H9 (cell line): ENCODE measurements around the gene PTPN13. TPM values are rescaled to one million over a fixed set of nuclear protein-coding genes. Genes with fewer than 3 reads are reported as not detected.
"Not testable (repeated sequence)": the region's sequence is repeated elsewhere in the genome, so short reads cannot be mapped to it uniquely, and the experiment has no call there.

Experiments used
- DNase-seq: peaks from one replicate; pipeline ENCODE4 v3.0.0-alpha.2; 2017
- H2AFZ ChIP-seq: one replicate; pipeline ENCODE4 v1.6.1; 2013; ENCODE audit warnings: mild to moderate bottlenecking, low read length, control low read depth, moderate library complexity
- H2AK5ac ChIP-seq: 2 replicates; pipeline ENCODE4 v1.6.1; 2013; ENCODE audit warnings: low read length, control low read depth, mixed read lengths; ENCODE audit not compliant: insufficient read length
- H2BK120ac ChIP-seq: one replicate; pipeline ENCODE4 v1.6.1; 2013; ENCODE audit warnings: low read depth, mild to moderate bottlenecking, low read length, control low read depth, inconsistent platforms; ENCODE audit not compliant: poor library complexity, severe bottlenecking
- H2BK12ac ChIP-seq: 2 replicates; pipeline ENCODE4 v1.6.1; 2013; ENCODE audit warnings: low read length, control low read depth, mixed read lengths, low read depth; ENCODE audit not compliant: insufficient read length
- H2BK15ac ChIP-seq: 2 replicates; pipeline ENCODE4 v1.6.1; 2013; ENCODE audit warnings: low read depth, low read length, control low read depth
- H2BK20ac ChIP-seq: one replicate; pipeline ENCODE4 v1.6.1; 2013; ENCODE audit warnings: low read depth, mild to moderate bottlenecking, low read length, control low read depth, inconsistent platforms; ENCODE audit not compliant: poor library complexity, severe bottlenecking
- H2BK5ac ChIP-seq: 2 replicates; pipeline ENCODE4 v1.6.1; 2013; ENCODE audit warnings: low read length, control low read depth, mixed read lengths; ENCODE audit not compliant: insufficient read length
- H3K14ac ChIP-seq: 2 replicates; pipeline ENCODE4 v1.6.1; 2013; ENCODE audit warnings: low read length, control low read depth; ENCODE audit not compliant: insufficient read depth
- H3K18ac ChIP-seq: 2 replicates; pipeline ENCODE4 v1.6.1; 2013; ENCODE audit warnings: low read depth, mild to moderate bottlenecking, mixed read lengths, low read length, control low read depth; ENCODE audit not compliant: insufficient read length
- H3K23ac ChIP-seq: 2 replicates; pipeline ENCODE4 v1.6.1; 2013; ENCODE audit warnings: low read length, control low read depth, mixed read lengths, low read depth; ENCODE audit not compliant: insufficient read length
- H3K23me2 ChIP-seq: 2 replicates; pipeline ENCODE4 v1.6.1; 2013; ENCODE audit warnings: low read depth, mild to moderate bottlenecking, mixed read lengths, low read length, control low read depth; ENCODE audit not compliant: insufficient read length, poor library complexity, severe bottlenecking
- H3K27ac ChIP-seq: 2 replicates; pipeline ENCODE4 v1.5.1; 2013; ENCODE audit warnings: low read length, control low read depth, mixed read lengths, low read depth; ENCODE audit not compliant: insufficient read length
- H3K27me3 ChIP-seq: 2 replicates; pipeline ENCODE4 v1.6.1; 2013; ENCODE audit warnings: low read length, control low read depth, inconsistent platforms; ENCODE audit not compliant: insufficient read depth
- H3K4ac ChIP-seq: 2 replicates; pipeline ENCODE4 v1.6.1; 2013; ENCODE audit warnings: low read depth, mild to moderate bottlenecking, control low read depth, inconsistent platforms, low read length, moderate library complexity
- H3K4me1 ChIP-seq: 2 replicates; pipeline ENCODE4 v1.6.1; 2013; ENCODE audit warnings: low read length, control low read depth, inconsistent platforms; ENCODE audit not compliant: insufficient read depth
- H3K4me2 ChIP-seq: 2 replicates; pipeline ENCODE4 v1.6.1; 2013; ENCODE audit warnings: low read length, control low read depth, mixed read lengths; ENCODE audit not compliant: insufficient read length, insufficient read depth
- H3K56ac ChIP-seq: 2 replicates; pipeline ENCODE4 v1.6.1; 2013; ENCODE audit warnings: low read depth, mild to moderate bottlenecking, mixed read lengths, low read length, control low read depth; ENCODE audit not compliant: insufficient read length
- H3K79me1 ChIP-seq: 2 replicates; pipeline ENCODE4 v1.6.1; 2013; ENCODE audit warnings: low read depth, mild to moderate bottlenecking, moderate library complexity, low read length, control low read depth, inconsistent platforms; ENCODE audit not compliant: insufficient read depth, poor library complexity, severe bottlenecking
- H3K79me2 ChIP-seq: 2 replicates; pipeline ENCODE4 v1.6.1; 2013; ENCODE audit warnings: low read length, control low read depth, inconsistent platforms; ENCODE audit not compliant: insufficient read depth
- H3K9ac ChIP-seq: 2 replicates; pipeline ENCODE4 v1.6.1; 2013; ENCODE audit warnings: low read length, control low read depth, mixed read lengths; ENCODE audit not compliant: insufficient read length; ENCODE audit errors: extremely low read depth
- H3K9me3 ChIP-seq: one replicate; pipeline ENCODE4 v1.6.1; 2013; ENCODE audit warnings: low read depth, low read length, inconsistent platforms; ENCODE audit not compliant: control insufficient read depth
- H3T11ph ChIP-seq: one replicate; pipeline ENCODE4 v1.6.1; 2013; ENCODE audit warnings: mild to moderate bottlenecking, low read length, control low read depth, inconsistent platforms
- H4K20me1 ChIP-seq: one replicate; pipeline ENCODE4 v1.6.1; 2013; ENCODE audit not compliant: control insufficient read depth, insufficient read length, insufficient read depth
- H4K5ac ChIP-seq: 2 replicates; pipeline ENCODE4 v1.6.1; 2013; ENCODE audit warnings: low read depth, mild to moderate bottlenecking, mixed read lengths, low read length, control low read depth; ENCODE audit not compliant: insufficient read length
- H4K8ac ChIP-seq: replicated peaks from 2 replicates; pipeline ENCODE4 v1.6.1; 2013; ENCODE audit warnings: low read length, control low read depth, mixed read lengths, low read depth; ENCODE audit not compliant: insufficient read length
- H4K91ac ChIP-seq: 2 replicates; pipeline ENCODE4 v1.6.1; 2013; ENCODE audit warnings: low read depth, mild to moderate bottlenecking, moderate library complexity, mixed read lengths, low read length, control low read depth; ENCODE audit not compliant: insufficient read length
- H3K27ac Mint-ChIP-seq, 3 experiments: 2 replicates in 2 of 3; 3 replicates in 1 of 3; pipeline ENCODE4 v1.8.0; 2020 to 2021; ENCODE audit warnings: mixed read lengths in 3 of 3, mild to moderate bottlenecking in 1 of 3, moderate library complexity in 1 of 3
- H3K27me3 Mint-ChIP-seq: 2 replicates; pipeline ENCODE4 v1.8.0; 2021; ENCODE audit warnings: low read depth, mild to moderate bottlenecking, moderate library complexity, mixed read lengths
- H3K36me3 Mint-ChIP-seq, 3 experiments: 2 replicates in 2 of 3; 3 replicates in 1 of 3; pipeline ENCODE4 v1.8.0; 2020 to 2021; ENCODE audit warnings: low read depth in 3 of 3, mixed read lengths in 3 of 3; ENCODE audit not compliant: insufficient read depth in 1 of 3
- H3K4me1 Mint-ChIP-seq, 2 experiments: 2 replicates each; pipeline ENCODE4 v1.8.0; 2020; ENCODE audit warnings: mixed read lengths in 2 of 2
- H3K4me3 Mint-ChIP-seq, 2 experiments: 2 replicates in 1 of 2; 3 replicates in 1 of 2; pipeline ENCODE4 v1.8.0; 2020 to 2021; ENCODE audit warnings: mild to moderate bottlenecking in 2 of 2, mixed read lengths in 2 of 2, moderate library complexity in 1 of 2
- H3K9me3 Mint-ChIP-seq, 2 experiments: 2 replicates in 1 of 2; 3 replicates in 1 of 2; pipeline ENCODE4 v1.8.0; 2020; ENCODE audit warnings: mild to moderate bottlenecking in 2 of 2, mixed read lengths in 2 of 2, moderate library complexity in 1 of 2
- CTCF ChIP-seq: fragments of 200-600 bp; sonication (generic); conservative IDR thresholded peaks from 3 replicates; pipeline ENCODE4 v1.8.0; 2021; ENCODE audit warnings: antibody characterized with exemption, mild to moderate bottlenecking
- WGBS: extraction: QIAGEN DNeasy Blood & Tissue Kit; methylation state at CpG from one replicate; pipeline ENCODE4 v1.1.7; 2013; ENCODE audit warnings: missing lambda C conversion rate, low lambda C conversion rate, mixed read lengths; ENCODE audit not compliant: insufficient read length; ENCODE audit errors: extremely low coverage; 5-methylcytosine and 5-hydroxymethylcytosine counted together
- total RNA-seq: library from RNA; stranded (reverse); gene quantifications from 2 replicates; pipeline ENCODE4 v1.2.1, GENCODE V29; 2021

PTPN13 gene
- total RNA-seq, 1 experiment from 2014 or later = 34.9 TPM

DNA sequence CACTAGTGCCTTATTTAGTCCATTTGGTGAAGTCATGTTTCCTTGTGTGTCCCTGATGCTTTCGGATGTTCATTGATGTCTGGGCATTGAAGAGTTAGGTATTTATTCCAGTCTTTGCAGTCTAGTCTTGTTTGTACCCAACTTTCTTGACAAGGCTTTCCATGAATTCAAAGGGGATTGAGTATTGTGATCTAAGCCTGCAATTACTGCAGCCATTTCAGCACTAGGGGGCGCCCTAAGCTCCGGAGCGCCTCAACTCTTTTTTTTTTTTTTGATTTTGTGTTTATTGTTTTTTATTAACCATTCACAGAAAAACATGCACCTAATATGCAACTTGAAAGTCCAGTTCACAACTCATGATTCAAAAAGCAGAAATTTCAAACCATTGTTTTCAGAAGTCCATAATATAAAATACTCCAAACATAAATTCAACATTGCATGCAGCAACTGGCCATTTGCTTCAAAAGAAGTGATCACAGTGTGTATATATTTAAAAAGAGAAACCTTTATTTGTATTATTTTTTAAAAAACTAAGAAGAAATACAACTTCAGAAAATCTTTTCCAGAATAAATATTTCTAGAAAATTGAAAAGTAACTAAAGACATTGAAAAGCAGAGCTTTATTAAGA lies 59.2 kb downstream of the PTPN13 start:
- Histone ChIP-seq H3K9ac (no peak overlapping the region), H2BK15ac (no peak overlapping the region), H3K4me1 (no peaks in the 10 kb centered on the region), H2BK20ac (no peak overlapping the region), H3K4ac (no peak overlapping the region), H3T11ph (no peak overlapping the region), H4K91ac (no peak overlapping the region), H4K8ac (no peak overlapping the region), H2AFZ (no peak overlapping the region), H3K23me2 (no peaks in the 10 kb centered on the region), H3K4me2 (no peak overlapping the region), H4K5ac (no peak overlapping the region), H3K23ac (no peak overlapping the region), H4K20me1 (no peaks in the 10 kb centered on the region), H2BK120ac (no peak overlapping the region), H2AK5ac (no peak overlapping the region), H3K14ac (no peak overlapping the region), H3K27ac (no peak overlapping the region), H2BK12ac (no peak overlapping the region), H3K9me3 (peaks cover 6% of the 10 kb centered on the region), H2BK5ac (no peak overlapping the region), H3K79me2 (no peaks in the 10 kb centered on the region), H3K56ac (no peak overlapping the region), H3K27me3 (no peaks in the 10 kb centered on the region), H3K79me1 (no peaks in the 10 kb centered on the region), H3K18ac (no peak overlapping the region)
- H3K9me3 Mint-ChIP-seq = peaks cover 83 to 87% of the 10 kb centered on the region in 2 experiments
- no peaks in the 10 kb centered on the region for H3K27me3 Mint-ChIP-seq
- no peak overlapping the region for H3K4me3 Mint-ChIP-seq
- no peak for DNase-seq
- WGBS = no CpG with 5 or more reads among the region's 4 CpGs
- H3K4me1 Mint-ChIP-seq = no peaks in the 10 kb centered on the region
- no peak overlapping the region for H3K27ac Mint-ChIP-seq
- peaks cover 82 to 96% (median 83%) of the 10 kb centered on the region in 3 experiments for H3K36me3 Mint-ChIP-seq
- peak; percentile 80 for TF ChIP-seq CTCF

DNA sequence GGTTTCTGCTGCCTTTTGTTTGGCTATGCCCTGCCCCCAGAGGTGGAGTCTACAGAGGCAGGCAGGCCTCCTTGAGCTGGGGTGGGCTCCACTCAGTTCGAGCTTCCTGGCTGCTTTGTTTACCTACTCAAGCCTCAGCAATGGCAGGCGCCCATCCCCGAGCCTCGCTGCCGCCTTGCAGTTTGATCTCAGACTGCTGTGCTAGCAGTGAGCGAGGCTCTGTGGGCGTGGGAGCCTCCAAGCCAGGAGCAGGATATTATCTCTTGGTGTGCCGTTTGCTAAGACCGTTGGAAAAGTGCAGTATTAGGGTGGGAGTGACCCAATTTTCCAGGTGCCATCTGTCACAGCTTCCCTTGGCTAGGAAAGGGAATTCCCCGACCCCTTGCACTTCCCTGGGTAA lies 62.7 kb downstream of the PTPN13 start:
- H3K27me3 Mint-ChIP-seq, H2BK120ac ChIP-seq, H3K27ac Mint-ChIP-seq: not testable (repeated sequence)

More for the DNA sequence above, 62.7 kb downstream of the PTPN13 start:
- H3K27ac ChIP-seq, H2BK5ac ChIP-seq, H4K91ac ChIP-seq, H3T11ph ChIP-seq, H3K23ac ChIP-seq, H3K9me3 ChIP-seq, H3K9ac ChIP-seq, H3K23me2 ChIP-seq, H2AK5ac ChIP-seq, H3K4me1 Mint-ChIP-seq, H3K79me2 ChIP-seq, H4K20me1 ChIP-seq, H3K79me1 ChIP-seq, H3K4me1 ChIP-seq, H3K4ac ChIP-seq, H4K8ac ChIP-seq, H3K56ac ChIP-seq, H3K4me2 ChIP-seq, H3K18ac ChIP-seq, H2AFZ ChIP-seq, H3K4me3 Mint-ChIP-seq, H3K14ac ChIP-seq, H3K27me3 ChIP-seq, H4K5ac ChIP-seq, DNase-seq, H2BK15ac ChIP-seq, H2BK12ac ChIP-seq, H2BK20ac ChIP-seq: not testable (repeated sequence)
- Mint-ChIP-seq H3K9me3 (peaks cover 50 to 56% of the 10 kb centered on the region in 2 experiments), H3K36me3 (peaks cover 51 to 66% (median 53%) of the 10 kb centered on the region in 3 experiments)
- WGBS = no CpG with 5 or more reads among the region's 10 CpGs
